Omental fat pad (tissue), 4 donors: ENCODE results near the gene PDK1. TPM values are rescaled to one million over a fixed set of nuclear protein-coding genes. Genes with fewer than 3 reads are reported as not detected.
"Not testable (repeated sequence)": the region's sequence is repeated elsewhere in the genome, so short reads cannot be mapped to it uniquely, and the experiment has no call there.

Experiments used
- ATAC-seq: fragments of 150-250 bp; one replicate; pipeline ENCODE4 v1.9.1; 2016; ENCODE audit warnings: mild to moderate bottlenecking, moderate library complexity; ENCODE audit not compliant: low FRiP score
- DNase-seq: peaks from one replicate; pipeline ENCODE4 v3.0.0-alpha.2; 2019; ENCODE audit warnings: low spot score
- total RNA-seq, 4 donors: library from RNA; depleted of rRNA; stranded (reverse); fragments of >200 nt; gene quantifications; one replicate each; pipeline ENCODE4 v1.1.0, GENCODE V29; 2016
- TF ChIP-seq, protein P1 (sequence below), 3 donors: fragments of 450-650 bp; IDR thresholded peaks; one replicate each; pipeline ENCODE4 v1.5.1; 2016 to 2017; ENCODE audit warnings: antibody characterized with exemption in 3 of 3, mild to moderate bottlenecking in 3 of 3, moderate library complexity in 2 of 3

PDK1 gene
- total RNA-seq, 4 donors from 2014 or later = 12.0 to 18.8 (median 16.8) TPM

DNA sequence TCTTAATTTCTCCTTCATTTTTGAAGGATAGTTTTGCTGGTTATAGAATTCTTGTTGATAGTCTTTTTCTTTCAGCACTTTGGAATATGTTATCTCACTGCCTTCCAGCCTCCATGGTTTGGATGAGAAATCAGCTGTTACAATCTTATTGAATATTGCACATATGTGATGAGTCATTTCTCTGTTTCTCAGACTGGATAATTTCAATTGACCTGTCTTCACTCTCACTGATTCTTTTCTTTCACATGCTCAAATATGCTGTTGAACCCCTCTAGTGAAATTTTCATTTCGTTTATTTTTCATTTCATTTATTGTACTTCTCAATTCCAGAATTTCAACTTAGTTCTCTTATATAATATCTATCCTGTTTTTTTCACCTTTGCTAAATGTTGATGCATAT, 22.2 kb downstream of the PDK1 start:
- TF ChIP-seq, protein P1, sequence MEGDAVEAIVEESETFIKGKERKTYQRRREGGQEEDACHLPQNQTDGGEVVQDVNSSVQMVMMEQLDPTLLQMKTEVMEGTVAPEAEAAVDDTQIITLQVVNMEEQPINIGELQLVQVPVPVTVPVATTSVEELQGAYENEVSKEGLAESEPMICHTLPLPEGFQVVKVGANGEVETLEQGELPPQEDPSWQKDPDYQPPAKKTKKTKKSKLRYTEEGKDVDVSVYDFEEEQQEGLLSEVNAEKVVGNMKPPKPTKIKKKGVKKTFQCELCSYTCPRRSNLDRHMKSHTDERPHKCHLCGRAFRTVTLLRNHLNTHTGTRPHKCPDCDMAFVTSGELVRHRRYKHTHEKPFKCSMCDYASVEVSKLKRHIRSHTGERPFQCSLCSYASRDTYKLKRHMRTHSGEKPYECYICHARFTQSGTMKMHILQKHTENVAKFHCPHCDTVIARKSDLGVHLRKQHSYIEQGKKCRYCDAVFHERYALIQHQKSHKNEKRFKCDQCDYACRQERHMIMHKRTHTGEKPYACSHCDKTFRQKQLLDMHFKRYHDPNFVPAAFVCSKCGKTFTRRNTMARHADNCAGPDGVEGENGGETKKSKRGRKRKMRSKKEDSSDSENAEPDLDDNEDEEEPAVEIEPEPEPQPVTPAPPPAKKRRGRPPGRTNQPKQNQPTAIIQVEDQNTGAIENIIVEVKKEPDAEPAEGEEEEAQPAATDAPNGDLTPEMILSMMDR (IDR thresholded peaks at IDR 0.05) = no peak
- no peak for ATAC-seq

DNA sequence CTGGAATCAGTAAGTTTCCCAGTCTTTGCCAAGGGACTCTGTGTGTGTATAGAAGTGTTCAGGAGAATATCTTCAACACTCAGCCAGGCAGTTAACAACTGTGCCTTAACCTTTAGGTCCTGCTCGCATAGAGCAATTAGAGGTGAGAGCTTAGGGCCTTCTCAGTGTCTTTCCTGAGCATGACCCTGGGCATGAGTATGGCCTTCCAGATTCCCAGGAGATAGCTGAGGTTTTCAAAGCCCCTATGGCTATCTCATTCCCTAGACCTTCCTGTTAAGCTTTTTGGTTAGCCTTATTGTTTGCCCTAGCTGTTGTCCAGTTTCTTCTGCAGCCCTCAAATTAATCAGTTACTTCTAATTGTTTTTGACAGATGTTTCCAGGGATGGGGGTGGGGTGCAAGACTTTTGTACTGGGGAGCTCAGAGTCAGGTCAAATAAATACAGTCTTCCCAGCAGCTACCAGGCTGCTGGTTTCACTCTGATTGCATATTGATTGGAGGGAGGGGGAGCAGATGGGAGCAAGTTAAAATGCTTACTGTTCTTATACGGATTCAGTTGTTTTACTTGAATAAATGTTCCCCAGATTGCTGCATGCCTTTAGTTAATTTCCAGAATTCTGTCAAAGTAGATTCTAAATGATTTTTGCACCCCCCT, 23.1 kb downstream of the PDK1 start:
- TF ChIP-seq, protein P1 (IDR thresholded peaks at IDR 0.05) = no peak
- ATAC-seq = no peak
- DNase-seq = no peak

More for the DNA sequence above, 22.2 kb downstream of the PDK1 start:
- DNase-seq = no peak

DNA sequence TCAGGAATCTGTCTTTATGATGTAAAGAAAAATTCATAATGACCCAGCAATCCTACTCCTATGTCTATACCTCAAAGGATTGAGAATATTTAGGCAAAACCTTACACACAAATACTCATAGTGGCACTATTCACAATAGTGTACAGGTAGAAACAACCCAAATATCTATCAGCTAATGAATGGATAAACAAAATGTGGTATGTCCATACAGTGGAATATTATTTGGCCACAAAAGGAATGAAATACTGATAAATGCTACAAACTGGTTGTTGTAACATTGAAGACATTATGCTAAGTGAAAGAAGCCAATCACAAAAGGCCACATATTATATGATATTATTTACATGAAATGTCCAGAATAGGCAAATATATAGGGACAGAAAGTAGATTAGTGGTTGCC, 24.7 kb downstream of the PDK1 start:
- no peak for DNase-seq
- no peak for ATAC-seq
- TF ChIP-seq, protein P1 (IDR thresholded peaks at IDR 0.05) = no peak

DNA sequence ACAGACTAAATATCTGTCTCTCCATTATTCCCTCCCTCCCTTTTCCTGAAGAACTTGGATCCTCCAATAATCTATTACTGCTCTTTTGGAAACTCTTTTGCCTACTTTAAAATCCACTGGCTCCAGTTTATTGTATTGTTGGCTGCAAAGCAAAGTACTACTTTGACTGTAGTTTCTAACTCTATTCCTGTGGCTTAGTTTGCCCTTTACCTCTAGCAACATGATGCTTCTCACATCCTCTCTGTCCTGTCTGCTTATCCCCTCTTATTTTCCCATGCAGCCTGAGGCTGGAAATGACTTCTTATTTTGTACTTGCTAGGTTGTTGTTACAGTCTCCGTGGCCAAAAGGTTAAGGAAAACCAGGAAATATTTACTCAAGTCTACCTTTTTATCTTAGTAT, 26.8 kb downstream of the PDK1 start:
- TF ChIP-seq, protein P1 (IDR thresholded peaks at IDR 0.05) = no peak
- ATAC-seq (no peak), DNase-seq (no peak)

DNA sequence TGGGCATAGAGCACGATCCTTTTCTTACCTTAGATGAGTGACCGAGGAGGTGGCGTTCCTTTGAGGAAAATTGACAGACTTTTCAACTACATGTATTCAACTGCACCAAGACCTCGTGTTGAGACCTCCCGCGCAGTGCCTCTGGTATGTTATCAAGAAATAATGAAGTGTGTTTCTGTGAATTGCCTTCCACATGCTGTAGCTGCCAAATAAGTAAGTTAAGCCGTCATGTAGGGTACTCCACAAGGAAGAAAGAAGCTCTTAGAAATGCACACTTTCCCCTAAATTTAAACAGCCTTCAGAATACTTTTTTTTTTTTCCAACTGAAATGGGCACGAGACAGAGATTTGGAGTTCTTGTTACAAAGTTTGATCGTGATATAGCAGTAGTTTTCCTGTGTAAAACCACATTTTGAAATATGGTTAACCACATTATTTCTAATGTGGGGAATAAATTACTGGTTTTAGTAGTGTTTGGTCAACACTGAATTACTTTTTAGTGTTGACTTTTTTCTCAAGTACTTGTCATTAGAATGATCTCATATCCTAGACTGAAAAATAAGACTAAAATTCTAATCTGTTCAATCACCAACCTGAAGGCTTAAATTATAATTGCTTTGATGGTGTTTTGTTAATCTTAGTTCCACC, 30.5 kb downstream of the PDK1 start:
- ATAC-seq (no peak), DNase-seq (no peak)
- TF ChIP-seq, protein P1 (IDR thresholded peaks at IDR 0.05) = no peak

DNA sequence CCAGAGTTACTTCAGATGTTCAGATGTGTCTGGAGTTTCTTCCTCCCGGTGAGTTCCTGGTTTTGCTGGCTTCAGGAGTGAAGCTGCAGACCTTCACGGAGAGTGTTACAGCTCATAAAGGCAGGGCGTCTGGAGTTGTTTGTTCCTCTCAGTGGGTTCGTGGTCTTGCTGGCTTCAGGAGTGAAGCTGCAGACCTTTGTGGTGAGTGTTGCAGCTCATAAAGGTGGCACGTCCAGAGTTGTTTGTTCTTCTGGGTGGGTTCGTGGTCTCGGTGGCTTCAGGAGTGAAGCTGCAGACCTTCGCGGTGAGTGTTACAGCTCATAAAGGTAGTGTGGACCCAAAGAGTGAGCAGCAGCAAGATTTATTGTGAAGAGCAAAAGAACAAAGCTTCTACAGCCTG, 31.3 kb downstream of the PDK1 start:
- not testable (repeated sequence) for ATAC-seq, DNase-seq

DNA sequence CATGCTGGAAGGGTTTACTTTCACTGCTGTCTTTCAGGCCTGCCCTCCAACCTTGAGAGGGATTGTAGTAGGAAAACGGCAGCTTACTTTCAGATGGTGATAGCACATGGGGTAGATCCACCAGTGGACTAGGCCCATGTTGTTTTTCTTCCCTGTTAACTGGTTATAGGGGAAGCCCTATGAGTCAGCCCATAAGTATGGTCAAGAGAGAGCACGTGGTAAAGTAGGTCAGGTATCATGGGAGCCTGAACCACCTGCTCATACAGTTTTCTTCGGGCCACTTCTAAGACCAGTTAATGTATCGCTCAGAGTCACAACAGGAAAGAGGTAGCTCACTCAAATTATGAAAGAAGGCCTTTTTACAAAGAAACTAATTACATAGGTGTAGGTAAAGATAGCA, 33.0 kb downstream of the PDK1 start:
- TF ChIP-seq, protein P1 (IDR thresholded peaks at IDR 0.05) = no peak
- ATAC-seq (no peak), DNase-seq (no peak)

DNA sequence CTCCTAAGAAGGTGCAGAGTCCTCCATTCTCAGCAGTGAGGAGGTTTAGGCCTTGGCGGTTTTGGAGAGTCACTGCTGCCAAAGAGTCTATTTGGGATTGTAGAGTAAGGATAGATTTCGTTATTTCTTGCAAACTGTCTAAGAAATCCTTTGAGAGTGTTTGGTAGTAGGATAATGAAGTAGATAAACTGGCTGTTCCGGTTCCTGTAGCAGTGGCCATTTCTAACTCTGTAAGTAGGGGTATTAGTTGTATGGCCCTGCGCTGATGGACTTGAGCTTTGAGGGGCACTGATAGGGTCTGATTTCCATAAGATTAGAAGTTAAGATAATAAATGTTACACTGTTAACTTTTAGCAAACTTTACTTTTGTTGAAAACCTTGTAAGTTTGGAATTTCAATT, 35.5 kb downstream of the PDK1 start:
- not testable (repeated sequence) for DNase-seq, ATAC-seq

DNA sequence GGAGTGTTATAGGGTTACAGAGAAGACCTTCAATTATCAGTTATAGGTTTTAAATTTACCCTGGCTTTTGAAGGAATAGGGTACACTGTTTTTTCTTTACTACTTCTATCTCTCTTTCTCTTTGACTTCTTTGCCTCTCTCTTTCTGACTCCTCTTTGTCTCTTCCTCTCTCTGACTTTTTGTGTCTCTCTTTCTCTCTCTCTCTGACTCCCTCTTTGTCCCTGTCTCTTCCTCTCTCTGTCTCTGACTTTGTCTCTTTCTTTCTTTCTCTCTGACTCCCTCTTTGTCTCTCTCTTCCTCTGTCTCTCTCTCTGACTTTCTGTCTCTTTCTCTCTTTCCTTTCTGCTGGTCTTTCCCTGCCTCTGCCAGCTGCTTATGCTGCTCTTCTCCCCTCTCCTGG, 36.3 kb downstream of the PDK1 start:
- not testable (repeated sequence) for DNase-seq, ATAC-seq
